Subcutaneous adipose tissue (tissue), 4 donors: ENCODE measurements around the gene CDK14. TPM values are rescaled to one million over a fixed set of nuclear protein-coding genes. Genes with fewer than 3 reads are reported as not detected.

Experiments used
- total RNA-seq, 4 donors: library from RNA; depleted of rRNA; stranded (reverse); fragments of >200 nt; gene quantifications; one replicate each; pipeline ENCODE4 v1.1.0, GENCODE V29; 2016
- TF ChIP-seq, protein P1 (sequence below): fragments of 450-650 bp; IDR thresholded peaks from one replicate; pipeline ENCODE4 v1.5.1; 2016; ENCODE audit warnings: low read depth, mild to moderate bottlenecking, control low read depth, antibody characterized with exemption, moderate library complexity

CDK14 gene
- total RNA-seq, 4 donors from 2014 or later: 13.4 to 42.4 (median 24.7) TPM

DNA sequence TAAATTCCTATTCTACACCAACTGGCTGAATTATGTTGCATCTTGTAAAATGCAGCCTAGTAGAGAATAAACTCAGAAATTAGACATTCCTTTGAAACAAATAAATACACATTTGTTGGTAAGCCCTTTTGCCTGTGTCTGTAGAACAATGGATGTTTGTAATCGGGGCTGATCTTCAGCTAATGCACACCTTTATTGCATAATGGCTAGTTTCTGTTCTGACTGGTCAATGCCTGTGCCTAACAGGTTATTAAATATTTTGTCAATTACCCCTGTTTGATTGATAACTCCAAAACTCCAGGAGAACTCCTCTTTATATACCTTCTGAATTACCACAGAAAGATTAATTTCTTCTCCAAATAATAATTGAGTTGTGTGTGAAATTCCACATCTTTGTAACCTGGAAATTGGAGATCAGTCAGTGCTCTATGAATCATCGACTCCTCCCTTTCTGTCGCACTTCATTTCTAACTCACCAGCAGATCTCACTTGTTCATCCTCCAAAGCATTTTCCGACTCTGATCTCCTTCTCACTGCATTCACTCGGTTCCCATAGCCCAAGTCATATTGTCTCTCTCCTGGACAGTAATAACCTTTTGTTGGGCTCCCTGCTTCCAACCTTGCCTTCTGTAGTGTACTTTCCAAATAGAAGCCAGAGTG lies 472.1 kb downstream of the CDK14 start:
- TF ChIP-seq, protein P1, sequence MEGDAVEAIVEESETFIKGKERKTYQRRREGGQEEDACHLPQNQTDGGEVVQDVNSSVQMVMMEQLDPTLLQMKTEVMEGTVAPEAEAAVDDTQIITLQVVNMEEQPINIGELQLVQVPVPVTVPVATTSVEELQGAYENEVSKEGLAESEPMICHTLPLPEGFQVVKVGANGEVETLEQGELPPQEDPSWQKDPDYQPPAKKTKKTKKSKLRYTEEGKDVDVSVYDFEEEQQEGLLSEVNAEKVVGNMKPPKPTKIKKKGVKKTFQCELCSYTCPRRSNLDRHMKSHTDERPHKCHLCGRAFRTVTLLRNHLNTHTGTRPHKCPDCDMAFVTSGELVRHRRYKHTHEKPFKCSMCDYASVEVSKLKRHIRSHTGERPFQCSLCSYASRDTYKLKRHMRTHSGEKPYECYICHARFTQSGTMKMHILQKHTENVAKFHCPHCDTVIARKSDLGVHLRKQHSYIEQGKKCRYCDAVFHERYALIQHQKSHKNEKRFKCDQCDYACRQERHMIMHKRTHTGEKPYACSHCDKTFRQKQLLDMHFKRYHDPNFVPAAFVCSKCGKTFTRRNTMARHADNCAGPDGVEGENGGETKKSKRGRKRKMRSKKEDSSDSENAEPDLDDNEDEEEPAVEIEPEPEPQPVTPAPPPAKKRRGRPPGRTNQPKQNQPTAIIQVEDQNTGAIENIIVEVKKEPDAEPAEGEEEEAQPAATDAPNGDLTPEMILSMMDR: no peak

DNA sequence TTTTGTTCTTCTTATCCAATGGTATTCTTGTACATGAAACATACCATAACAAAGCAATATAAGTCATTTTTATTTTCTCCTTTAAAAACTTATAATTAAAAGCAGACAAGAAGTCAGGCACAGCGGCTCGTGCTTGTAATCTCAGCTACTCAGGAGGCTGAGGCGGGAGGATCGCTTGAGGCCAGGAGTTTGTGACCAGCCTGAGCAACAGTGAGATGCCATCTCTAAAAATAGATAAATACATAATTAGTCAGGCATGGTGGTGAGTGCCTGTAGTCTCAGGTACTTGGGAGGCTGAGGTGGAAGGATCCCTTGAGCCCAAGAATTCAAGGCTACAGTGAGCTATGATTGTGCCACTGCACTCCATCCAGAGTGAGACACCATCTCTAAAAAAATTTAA lies 473.0 kb downstream of the CDK14 start:
- TF ChIP-seq, protein P1: no peak

DNA sequence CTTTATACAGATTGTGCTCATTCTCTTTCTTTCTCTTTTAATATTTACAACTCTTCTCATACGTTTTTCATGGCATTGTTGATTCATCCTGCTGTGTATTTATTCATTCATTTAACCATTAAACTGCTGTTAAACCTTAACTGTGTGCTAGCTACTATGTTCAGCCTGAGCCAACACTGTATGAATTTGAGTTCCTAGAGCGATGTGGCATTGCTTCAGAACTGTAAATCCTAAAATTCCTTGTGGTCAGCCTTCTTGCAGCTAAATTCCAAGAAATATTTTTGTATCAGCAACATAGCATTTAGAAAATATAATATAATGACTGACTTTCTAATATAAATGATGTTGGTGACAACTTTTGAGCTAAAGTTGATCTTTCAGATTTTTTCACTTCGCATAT lies 483.4 kb downstream of the CDK14 start:
- TF ChIP-seq, protein P1: no peak

DNA sequence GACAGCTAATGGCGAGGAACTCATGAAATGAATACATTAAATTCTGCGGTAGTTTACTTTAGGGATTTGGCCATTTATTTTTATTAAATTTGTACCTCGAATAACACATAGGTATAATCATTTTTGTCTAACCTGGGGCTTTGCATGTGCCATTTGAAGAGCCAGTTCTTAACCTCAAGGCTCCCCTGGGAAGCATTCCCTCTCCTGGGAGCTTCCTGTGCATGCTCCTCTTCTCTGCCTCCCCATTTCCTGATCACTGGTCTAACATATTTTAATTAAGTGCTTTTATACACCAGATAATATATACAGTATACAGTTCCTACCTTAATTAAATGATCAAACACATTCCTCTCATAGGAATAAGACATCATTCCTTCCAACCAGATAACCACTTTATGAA lies 484.2 kb downstream of the CDK14 start:
- TF ChIP-seq, protein P1: no peak

DNA sequence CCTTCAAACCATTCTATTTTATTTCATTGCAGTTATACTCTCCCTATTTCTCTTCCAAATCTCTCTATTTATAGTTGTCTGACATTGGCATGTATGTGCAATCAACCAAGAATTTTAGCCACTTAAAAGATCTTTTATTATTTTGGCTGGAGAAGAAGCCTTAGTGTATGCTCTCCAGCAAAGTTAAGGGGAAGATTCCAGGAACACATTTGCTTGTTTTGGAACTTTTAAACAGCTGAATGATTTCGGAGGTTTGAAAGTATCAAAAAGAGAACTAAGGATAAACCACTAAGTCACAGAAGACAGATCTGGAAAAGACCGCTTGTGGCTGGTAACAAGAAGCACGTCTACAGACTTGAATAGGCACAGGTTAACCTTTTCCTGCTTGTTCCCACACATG lies 485.9 kb downstream of the CDK14 start:
- TF ChIP-seq, protein P1: no peak

DNA sequence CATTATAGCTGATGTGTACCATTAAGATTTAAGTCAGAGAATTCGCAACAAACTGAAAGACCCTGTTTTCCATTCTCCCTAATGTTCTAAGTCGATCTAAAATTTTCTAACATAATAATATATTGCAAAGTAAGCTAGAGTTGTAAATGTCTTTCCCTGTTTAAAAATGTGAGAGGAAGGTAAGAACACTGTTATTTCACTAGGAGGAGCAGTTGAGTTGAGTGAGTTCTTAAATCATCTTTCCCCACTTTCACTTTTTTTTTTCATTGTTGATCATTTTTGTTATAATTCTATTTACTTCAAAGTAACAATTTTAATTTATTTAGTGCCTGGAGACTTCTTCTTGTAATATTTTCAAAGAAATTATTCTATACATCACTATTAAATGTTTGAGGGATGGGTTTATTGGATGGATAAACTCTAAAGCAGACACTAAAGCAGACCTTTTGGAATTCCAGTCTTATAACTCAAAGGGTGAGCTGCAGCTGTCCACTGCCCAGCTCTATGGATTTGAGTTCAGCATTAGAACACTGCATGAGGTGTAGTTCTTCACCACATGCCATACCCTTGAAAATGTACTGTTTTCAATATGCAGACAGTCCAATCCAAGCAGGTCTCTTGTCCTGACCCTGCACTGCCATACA lies 486.9 kb downstream of the CDK14 start:
- TF ChIP-seq, protein P1: no peak

DNA sequence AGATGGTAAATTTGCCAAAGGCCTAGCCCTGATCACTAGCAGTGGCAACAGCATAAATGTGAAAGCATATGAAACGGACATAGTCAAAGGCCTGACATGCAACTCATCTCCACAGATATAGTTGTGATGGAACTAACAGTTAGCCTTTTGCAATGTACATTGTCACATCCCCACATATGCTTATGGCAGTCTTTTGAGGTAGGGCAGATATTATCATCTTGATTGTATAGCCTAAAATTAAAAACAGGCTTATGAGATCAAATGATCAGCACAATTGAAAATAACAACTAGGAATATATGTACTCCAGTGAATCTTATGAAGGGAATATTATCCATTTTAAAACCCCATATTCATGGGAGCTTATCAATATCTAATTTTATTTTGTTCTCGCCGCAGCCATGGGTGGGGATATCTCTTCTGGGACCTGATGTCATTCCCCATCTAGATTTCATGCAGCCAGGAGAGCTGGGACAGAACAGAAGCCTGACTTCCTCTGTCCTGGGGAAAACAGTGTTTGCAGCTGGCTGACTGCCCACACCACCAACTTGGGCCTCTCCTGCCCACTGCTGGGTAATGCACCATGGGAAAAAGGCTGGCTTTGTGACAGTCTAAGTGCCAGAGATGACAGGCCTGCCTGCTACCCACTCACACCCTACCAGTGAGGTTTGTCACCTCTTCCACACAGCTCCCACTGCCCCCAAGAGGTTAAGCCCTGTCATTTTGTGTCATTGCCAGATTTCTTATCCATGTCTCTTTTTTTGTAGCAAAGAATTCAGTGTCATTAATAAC lies 487.9 kb downstream of the CDK14 start:
- TF ChIP-seq, protein P1: no peak
